HG02623 (cell line): ENCODE results near the gene SGCA.

Source experiments
- ATAC-seq: cut with Tn5 transposase; IDR thresholded peaks from one replicate; pipeline ENCODE4 v1.9.1; 2021; ENCODE audit warnings: moderate library complexity; ENCODE audit not compliant: unreplicated experiment

The SGCA gene

GRCh38 chr17:50221266-50221863 is 55.6 kb downstream of the SGCA start:
- no peak for ATAC-seq

- ATAC-seq, result no peak
These were observed 56.2 kb downstream of the SGCA start for GRCh38 chr17:50221864-50222545.

GRCh38 chr17:50222922-50223321 is 57.1 kb downstream of the SGCA start:
- no peak for ATAC-seq
